H9 (cell line): ENCODE results near the gene C1QL4. TPM values are rescaled to one million over a fixed set of nuclear protein-coding genes. Genes with fewer than 3 reads are reported as not detected.
A peak's percentile ranks its signal among the peaks of the same experiment; 100 is the strongest.

ENCODE experiments used
- DNase-seq: peaks from one replicate; pipeline ENCODE4 v3.0.0-alpha.2; 2017
- H2AFZ ChIP-seq: one replicate; pipeline ENCODE4 v1.6.1; 2013; ENCODE audit warnings: mild to moderate bottlenecking, low read length, control low read depth, moderate library complexity
- H2AK5ac ChIP-seq: 2 replicates; pipeline ENCODE4 v1.6.1; 2013; ENCODE audit warnings: low read length, control low read depth, mixed read lengths; ENCODE audit not compliant: insufficient read length
- H2BK120ac ChIP-seq: one replicate; pipeline ENCODE4 v1.6.1; 2013; ENCODE audit warnings: low read depth, mild to moderate bottlenecking, low read length, control low read depth, inconsistent platforms; ENCODE audit not compliant: poor library complexity, severe bottlenecking
- H2BK12ac ChIP-seq: 2 replicates; pipeline ENCODE4 v1.6.1; 2013; ENCODE audit warnings: low read length, control low read depth, mixed read lengths, low read depth; ENCODE audit not compliant: insufficient read length
- H2BK15ac ChIP-seq: 2 replicates; pipeline ENCODE4 v1.6.1; 2013; ENCODE audit warnings: low read depth, low read length, control low read depth
- H2BK20ac ChIP-seq: one replicate; pipeline ENCODE4 v1.6.1; 2013; ENCODE audit warnings: low read depth, mild to moderate bottlenecking, low read length, control low read depth, inconsistent platforms; ENCODE audit not compliant: poor library complexity, severe bottlenecking
- H2BK5ac ChIP-seq: 2 replicates; pipeline ENCODE4 v1.6.1; 2013; ENCODE audit warnings: low read length, control low read depth, mixed read lengths; ENCODE audit not compliant: insufficient read length
- H3K14ac ChIP-seq: 2 replicates; pipeline ENCODE4 v1.6.1; 2013; ENCODE audit warnings: low read length, control low read depth; ENCODE audit not compliant: insufficient read depth
- H3K18ac ChIP-seq: 2 replicates; pipeline ENCODE4 v1.6.1; 2013; ENCODE audit warnings: low read depth, mild to moderate bottlenecking, mixed read lengths, low read length, control low read depth; ENCODE audit not compliant: insufficient read length
- H3K23ac ChIP-seq: 2 replicates; pipeline ENCODE4 v1.6.1; 2013; ENCODE audit warnings: low read length, control low read depth, mixed read lengths, low read depth; ENCODE audit not compliant: insufficient read length
- H3K23me2 ChIP-seq: 2 replicates; pipeline ENCODE4 v1.6.1; 2013; ENCODE audit warnings: low read depth, mild to moderate bottlenecking, mixed read lengths, low read length, control low read depth; ENCODE audit not compliant: insufficient read length, poor library complexity, severe bottlenecking
- H3K27ac ChIP-seq: 2 replicates; pipeline ENCODE4 v1.5.1; 2013; ENCODE audit warnings: low read length, control low read depth, mixed read lengths, low read depth; ENCODE audit not compliant: insufficient read length
- H3K27me3 ChIP-seq: 2 replicates; pipeline ENCODE4 v1.6.1; 2013; ENCODE audit warnings: low read length, control low read depth, inconsistent platforms; ENCODE audit not compliant: insufficient read depth
- H3K4ac ChIP-seq: 2 replicates; pipeline ENCODE4 v1.6.1; 2013; ENCODE audit warnings: low read depth, mild to moderate bottlenecking, control low read depth, inconsistent platforms, low read length, moderate library complexity
- H3K4me1 ChIP-seq: 2 replicates; pipeline ENCODE4 v1.6.1; 2013; ENCODE audit warnings: low read length, control low read depth, inconsistent platforms; ENCODE audit not compliant: insufficient read depth
- H3K4me2 ChIP-seq: 2 replicates; pipeline ENCODE4 v1.6.1; 2013; ENCODE audit warnings: low read length, control low read depth, mixed read lengths; ENCODE audit not compliant: insufficient read length, insufficient read depth
- H3K56ac ChIP-seq: 2 replicates; pipeline ENCODE4 v1.6.1; 2013; ENCODE audit warnings: low read depth, mild to moderate bottlenecking, mixed read lengths, low read length, control low read depth; ENCODE audit not compliant: insufficient read length
- H3K79me1 ChIP-seq: 2 replicates; pipeline ENCODE4 v1.6.1; 2013; ENCODE audit warnings: low read depth, mild to moderate bottlenecking, moderate library complexity, low read length, control low read depth, inconsistent platforms; ENCODE audit not compliant: insufficient read depth, poor library complexity, severe bottlenecking
- H3K79me2 ChIP-seq: 2 replicates; pipeline ENCODE4 v1.6.1; 2013; ENCODE audit warnings: low read length, control low read depth, inconsistent platforms; ENCODE audit not compliant: insufficient read depth
- H3K9ac ChIP-seq: 2 replicates; pipeline ENCODE4 v1.6.1; 2013; ENCODE audit warnings: low read length, control low read depth, mixed read lengths; ENCODE audit not compliant: insufficient read length; ENCODE audit errors: extremely low read depth
- H3K9me3 ChIP-seq: one replicate; pipeline ENCODE4 v1.6.1; 2013; ENCODE audit warnings: low read depth, low read length, inconsistent platforms; ENCODE audit not compliant: control insufficient read depth
- H3T11ph ChIP-seq: one replicate; pipeline ENCODE4 v1.6.1; 2013; ENCODE audit warnings: mild to moderate bottlenecking, low read length, control low read depth, inconsistent platforms
- H4K20me1 ChIP-seq: one replicate; pipeline ENCODE4 v1.6.1; 2013; ENCODE audit not compliant: control insufficient read depth, insufficient read length, insufficient read depth
- H4K5ac ChIP-seq: 2 replicates; pipeline ENCODE4 v1.6.1; 2013; ENCODE audit warnings: low read depth, mild to moderate bottlenecking, mixed read lengths, low read length, control low read depth; ENCODE audit not compliant: insufficient read length
- H4K8ac ChIP-seq: replicated peaks from 2 replicates; pipeline ENCODE4 v1.6.1; 2013; ENCODE audit warnings: low read length, control low read depth, mixed read lengths, low read depth; ENCODE audit not compliant: insufficient read length
- H4K91ac ChIP-seq: 2 replicates; pipeline ENCODE4 v1.6.1; 2013; ENCODE audit warnings: low read depth, mild to moderate bottlenecking, moderate library complexity, mixed read lengths, low read length, control low read depth; ENCODE audit not compliant: insufficient read length
- H3K27ac Mint-ChIP-seq, 3 experiments: 2 replicates in 2 of 3; 3 replicates in 1 of 3; pipeline ENCODE4 v1.8.0; 2020 to 2021; ENCODE audit warnings: mixed read lengths in 3 of 3, mild to moderate bottlenecking in 1 of 3, moderate library complexity in 1 of 3
- H3K27me3 Mint-ChIP-seq: 2 replicates; pipeline ENCODE4 v1.8.0; 2021; ENCODE audit warnings: low read depth, mild to moderate bottlenecking, moderate library complexity, mixed read lengths
- H3K36me3 Mint-ChIP-seq, 3 experiments: 2 replicates in 2 of 3; 3 replicates in 1 of 3; pipeline ENCODE4 v1.8.0; 2020 to 2021; ENCODE audit warnings: low read depth in 3 of 3, mixed read lengths in 3 of 3; ENCODE audit not compliant: insufficient read depth in 1 of 3
- H3K4me1 Mint-ChIP-seq, 2 experiments: 2 replicates each; pipeline ENCODE4 v1.8.0; 2020; ENCODE audit warnings: mixed read lengths in 2 of 2
- H3K4me3 Mint-ChIP-seq, 2 experiments: 2 replicates in 1 of 2; 3 replicates in 1 of 2; pipeline ENCODE4 v1.8.0; 2020 to 2021; ENCODE audit warnings: mild to moderate bottlenecking in 2 of 2, mixed read lengths in 2 of 2, moderate library complexity in 1 of 2
- H3K9me3 Mint-ChIP-seq, 2 experiments: 2 replicates in 1 of 2; 3 replicates in 1 of 2; pipeline ENCODE4 v1.8.0; 2020; ENCODE audit warnings: mild to moderate bottlenecking in 2 of 2, mixed read lengths in 2 of 2, moderate library complexity in 1 of 2
- CTCF ChIP-seq: fragments of 200-600 bp; sonication (generic); conservative IDR thresholded peaks from 3 replicates; pipeline ENCODE4 v1.8.0; 2021; ENCODE audit warnings: antibody characterized with exemption, mild to moderate bottlenecking
- WGBS: extraction: QIAGEN DNeasy Blood & Tissue Kit; methylation state at CpG from one replicate; pipeline ENCODE4 v1.1.7; 2013; ENCODE audit warnings: missing lambda C conversion rate, low lambda C conversion rate, mixed read lengths; ENCODE audit not compliant: insufficient read length; ENCODE audit errors: extremely low coverage; 5-methylcytosine and 5-hydroxymethylcytosine counted together
- total RNA-seq: library from RNA; stranded (reverse); gene quantifications from 2 replicates; pipeline ENCODE4 v1.2.1, GENCODE V29; 2021

Gene C1QL4
- total RNA-seq, 1 experiment from 2014 or later = 1.9 TPM

GRCh38 chr12:49358483-49359141, 21.6 kb upstream of the C1QL4 start:
- H4K8ac ChIP-seq = no peak overlapping the region
- no peak overlapping the region for H3K18ac ChIP-seq
- Mint-ChIP-seq H3K27me3 (peaks cover 18% of the 10 kb centered on the region), H3K27ac (no peak overlapping the region), H3K9me3 (no peaks in the 10 kb centered on the region; a peak in 1 of 5 replicates), H3K4me3 (no peak overlapping the region; a peak in 1 of 5 replicates), H3K4me1 (peaks cover 2% of the 10 kb centered on the region in 2 experiments), H3K36me3 (no peaks in the 10 kb centered on the region)
- H4K20me1 ChIP-seq = no peaks in the 10 kb centered on the region
- H3K56ac ChIP-seq = no peak overlapping the region
- H2BK5ac ChIP-seq = no peak overlapping the region
- H3K27me3 ChIP-seq = no peaks in the 10 kb centered on the region
- H3K4ac ChIP-seq = no peak overlapping the region
- H3K23ac ChIP-seq = no peak overlapping the region
- no peak overlapping the region for H3K27ac ChIP-seq
- H3K4me2 ChIP-seq = no peak overlapping the region
- no peak overlapping the region for H2AFZ ChIP-seq
- no peaks in the 10 kb centered on the region for H3K79me2 ChIP-seq
- no peak overlapping the region for H2AK5ac ChIP-seq
- peak; percentile 88 for TF ChIP-seq CTCF
- H4K91ac ChIP-seq = no peak overlapping the region
- no CpG with 5 or more reads among the region's 7 CpGs for WGBS
- no peaks in the 10 kb centered on the region for H3K79me1 ChIP-seq
- no peak overlapping the region for H2BK20ac ChIP-seq
- H2BK120ac ChIP-seq = no peak overlapping the region
- H3K4me1 ChIP-seq = no peaks in the 10 kb centered on the region
- H2BK15ac ChIP-seq = no peak overlapping the region
- peak; percentile 83 for DNase-seq
- H3K14ac ChIP-seq = no peak overlapping the region
- no peak overlapping the region for H4K5ac ChIP-seq
- no peak overlapping the region for H2BK12ac ChIP-seq
- no peaks in the 10 kb centered on the region for H3K23me2 ChIP-seq
- no peak overlapping the region for H3T11ph ChIP-seq
- H3K9ac ChIP-seq = no peak overlapping the region
- H3K9me3 ChIP-seq = no peaks in the 10 kb centered on the region
